HCT116 (cell line): Measurements from ENCODE around the gene THBS1. TPM values are rescaled to one million over a fixed set of nuclear protein-coding genes. Genes with fewer than 3 reads are reported as not detected.

Experiments used
- ATAC-seq: fragments of 200-7000 bp; cut with Tn5 transposase; 2 replicates; pipeline ENCODE4 v1.9.1; 2020; ENCODE audit warnings: mild to moderate bottlenecking, moderate library complexity
- BruUV-seq: library from RNA; stranded (reverse); fragments of 400-500 nt; replicated peaks from 2 replicates; lab custom pipeline; 2021; lab: Mats Ljungman, UMichigan
- CTCF ChIA-PET: fragments of 300-600 bp; sonication (Branson Sonifier 250); formaldehyde crosslinking; loops from one replicate; lab custom pipeline; 2021; ENCODE audit warnings: antibody characterized with exemption; lab: Charles Lee
- POLR2A ChIA-PET: fragments of 300-600, 350-600 bp; sonication (Branson Sonifier 250); formaldehyde crosslinking; loops from one replicate; lab custom pipeline; 2021; ENCODE audit warnings: antibody characterized with exemption; lab: Charles Lee
- RAD21 ChIA-PET, 2 experiments: fragments of 300-600 bp; sonication (Branson Sonifier 250); formaldehyde crosslinking; loops; one replicate each; lab custom pipeline; 2023; ENCODE audit warnings: low total read pairs in 2 of 2; ENCODE audit not compliant: uncharacterized antibody in 2 of 2, unreplicated experiment in 2 of 2, low non-redundant PET in 1 of 2; lab: Charles Lee
- DNase-seq: peaks from one replicate; pipeline ENCODE4 v3.0.0-alpha.2; 2010; ENCODE audit warnings: low read depth, low spot score
- H2AFZ ChIP-seq: fragments of 200-600 bp; shearing (Covaris generic), sonication (generic); 2 replicates; pipeline ENCODE4 v1.6.1; 2017; ENCODE audit warnings: low read depth, mixed run types, mixed read lengths, antibody characterized with exemption, low read length; ENCODE audit not compliant: poor library complexity, severe bottlenecking
- H3K27ac ChIP-seq: 2 replicates; pipeline ENCODE4 v1.5.1; 2012; ENCODE audit warnings: low read depth, low read length
- H3K27me3 ChIP-seq: fragments of 200-600 bp; sonication (generic); 2 replicates; pipeline ENCODE4 v1.6.1; 2016; ENCODE audit warnings: mixed run types, low read length, mixed read lengths; ENCODE audit not compliant: insufficient read depth
- H3K36me3 ChIP-seq, 2 experiments: fragments of 200-500 bp in 1 of 2; fragments of 200-600 bp in 1 of 2; sonication (Bioruptor generic) in 1 of 2; sonication (generic) in 1 of 2; 2 replicates each; pipeline versions ENCODE4 v1.5.1 to v1.6.1; 2014 to 2016; ENCODE audit warnings: low read length in 2 of 2, inconsistent platforms in 1 of 2, mixed read lengths in 1 of 2, mixed run types in 1 of 2; ENCODE audit not compliant: insufficient read depth in 2 of 2, control insufficient read depth in 1 of 2
- H3K4me1 ChIP-seq, 2 experiments: fragments of 200-600 bp in 1 of 2; sonication (generic) in 1 of 2; 2 replicates each; pipeline versions ENCODE4 v1.5.1 to v1.6.1; 2012 to 2017; ENCODE audit warnings: low read length in 2 of 2, inconsistent platforms in 1 of 2, mild to moderate bottlenecking in 1 of 2, mixed read lengths in 1 of 2, mixed run types in 1 of 2, moderate library complexity in 1 of 2; ENCODE audit not compliant: insufficient read depth in 2 of 2, control insufficient read depth in 1 of 2
- H3K4me2 ChIP-seq: fragments of 200-600 bp; sonication (generic); 2 replicates; pipeline ENCODE4 v1.6.1; 2017; ENCODE audit warnings: mixed run types, low read length, mixed read lengths
- H3K4me3 ChIP-seq, 2 experiments: fragments of 200-600 bp in 1 of 2; sonication (generic) in 1 of 2; replicated peaks in 1 of 2; 2 replicates each; pipeline ENCODE4 v1.5.1; 2011 to 2016; ENCODE audit warnings: low read length in 2 of 2, control low read depth in 1 of 2, low read depth in 1 of 2, mild to moderate bottlenecking in 1 of 2, mixed read lengths in 1 of 2, mixed run types in 1 of 2
- H3K79me2 ChIP-seq: fragments of 200-600 bp; sonication (generic); 2 replicates; pipeline ENCODE4 v1.6.1; 2017; ENCODE audit warnings: mild to moderate bottlenecking, mixed run types, low read length, moderate library complexity, mixed read lengths; ENCODE audit not compliant: insufficient read depth
- H3K9ac ChIP-seq: fragments of 200-600 bp; sonication (generic); 2 replicates; pipeline ENCODE4 v1.6.1; 2016; ENCODE audit warnings: low read length, mixed read lengths
- H3K9me2 ChIP-seq: fragments of 200-600 bp; sonication (generic), shearing (Covaris generic); 2 replicates; pipeline ENCODE4 v1.6.1; 2017; ENCODE audit warnings: mixed run types, mild to moderate bottlenecking, moderate library complexity; ENCODE audit not compliant: insufficient read depth
- H3K9me3 ChIP-seq, 2 experiments: fragments of 200-500 bp in 1 of 2; fragments of 200-600 bp in 1 of 2; sonication (Bioruptor generic) in 1 of 2; sonication (generic) in 1 of 2; 2 replicates each; pipeline ENCODE4 v1.6.1; 2014 to 2017; ENCODE audit warnings: low read length in 2 of 2, mixed read lengths in 2 of 2, inconsistent platforms in 1 of 2, low read depth in 1 of 2, mild to moderate bottlenecking in 1 of 2, mixed run types in 1 of 2, moderate library complexity in 1 of 2; ENCODE audit not compliant: control insufficient read depth in 1 of 2, insufficient read depth in 1 of 2
- H4K20me1 ChIP-seq: fragments of 200-600 bp; sonication (generic), shearing (Covaris generic); 2 replicates; pipeline ENCODE4 v1.6.1; 2017; ENCODE audit warnings: mixed run types, mild to moderate bottlenecking, moderate library complexity; ENCODE audit not compliant: insufficient read depth
- CTCF ChIP-seq, 3 experiments: fragments of 200-600 bp in 1 of 3; sonication (generic) in 1 of 3; IDR thresholded peaks in 2 of 3; conservative IDR thresholded peaks in 1 of 3; 2 replicates each; pipeline ENCODE4 v1.5.1; 2012 to 2017; ENCODE audit warnings: low read depth in 2 of 3, low read length in 2 of 3, antibody characterized with exemption in 1 of 3, borderline replicate concordance in 1 of 3, control low read depth in 1 of 3, mild to moderate bottlenecking in 1 of 3, mixed read lengths in 1 of 3, mixed run types in 1 of 3, moderate library complexity in 1 of 3; ENCODE audit not compliant: insufficient read depth in 1 of 3
- EGR1 ChIP-seq: IDR thresholded peaks from 2 replicates; pipeline ENCODE4 v1.6.1; 2012; ENCODE audit warnings: low read depth
- ELF1 ChIP-seq: IDR thresholded peaks from 2 replicates; pipeline ENCODE4 v1.6.1; 2012; ENCODE audit warnings: low read depth, borderline replicate concordance
- FOSL1 ChIP-seq: IDR thresholded peaks from 2 replicates; pipeline ENCODE4 v1.6.1; 2012; ENCODE audit warnings: low read depth
- MAX ChIP-seq: IDR thresholded peaks from 2 replicates; pipeline ENCODE4 v1.6.1; 2012
- ZBTB33 ChIP-seq: IDR thresholded peaks from 2 replicates; pipeline ENCODE4 v1.6.1; 2011; ENCODE audit warnings: mild to moderate bottlenecking, low read length, moderate library complexity; ENCODE audit not compliant: insufficient replicate concordance; ENCODE audit errors: extremely low read depth
- intact Hi-C: fragments of 100-400 bp; cut with micrococcal nuclease; formaldehyde crosslinking; loops from 2 replicates; pipeline ENCODE4 v1.10.0; 2022
- total RNA-seq: library from RNA; stranded (reverse); gene quantifications from one replicate; pipeline ENCODE4 v1.2.1, GENCODE V29; 2021; ENCODE audit not compliant: unreplicated experiment

THBS1 gene
- total RNA-seq, 1 experiment from 2014 or later = 6.3 TPM

- ChIA-PET RAD21 (no interaction called here), CTCF (no interaction called here), POLR2A (no interaction called here)
- intact Hi-C loops = no loop called here
- no peaks in the 10 kb centered on the region for H3K27me3 ChIP-seq
- H3K79me2 ChIP-seq = no peaks in the 10 kb centered on the region
- DNase-seq (no peak), ATAC-seq (no peak)
- no peaks in the 10 kb centered on the region for H3K36me3 ChIP-seq
- H3K9ac ChIP-seq = no peak overlapping the region
- no peak for TF ChIP-seq MAX
- TF ChIP-seq ELF1 = no peak
- no peak for TF ChIP-seq FOSL1
- no peak for TF ChIP-seq ZBTB33
- TF ChIP-seq CTCF (IDR thresholded peaks at IDR 0.05 in 2 of 3, conservative IDR thresholded peaks at IDR 0.05 in 1 of 3; ENCODE audit: borderline replicate concordance in 1 of 3, insufficient read depth in 1 of 3, low read depth in 2 of 3, low read length in 2 of 3) = no peak
- no peak for TF ChIP-seq EGR1
- H2AFZ ChIP-seq = no peak overlapping the region
- no TSS peak for BruUV-seq
- H3K9me2 ChIP-seq = no peaks in the 10 kb centered on the region
- H3K4me1 ChIP-seq = no peaks in the 10 kb centered on the region
- no peaks in the 10 kb centered on the region for H3K9me3 ChIP-seq
- H3K27ac ChIP-seq = no peak overlapping the region
- no peak overlapping the region for H3K4me2 ChIP-seq
- no peak overlapping the region for H3K4me3 ChIP-seq
- no peaks in the 10 kb centered on the region for H4K20me1 ChIP-seq
Observed at GRCh38 chr15:39564972-39565665, 15.8 kb upstream of the THBS1 start.
